C4-2B (cell line): ENCODE results near the gene MRS2.

Experiments used
- H3K27ac ChIP-seq: fragments of 450-650 bp; 2 replicates; pipeline ENCODE4 v1.5.1; 2017
- CTCF ChIP-seq: fragments of 450-650 bp; conservative IDR thresholded peaks from 2 replicates; pipeline ENCODE4 v1.5.1; 2017; ENCODE audit warnings: mild to moderate bottlenecking
- ZFX ChIP-seq: fragments of 450-650 bp; IDR thresholded peaks from 2 replicates; pipeline ENCODE4 v1.6.1; 2017

MRS2 gene

GRCh38 chr6:24385536-24386269, 17.0 kb upstream of the MRS2 start:
- H3K27ac ChIP-seq: no peak overlapping the region
- TF ChIP-seq CTCF: no peak
- TF ChIP-seq ZFX: no peak

- TF ChIP-seq CTCF (no peak), ZFX (no peak)
- no peak overlapping the region for H3K27ac ChIP-seq
Measured at GRCh38 chr6:24387818-24388217, 14.9 kb upstream of the MRS2 start.

GRCh38 chr6:24391208-24391607, 11.5 kb upstream of the MRS2 start:
- H3K27ac ChIP-seq: no peak overlapping the region
- TF ChIP-seq ZFX (no peak), CTCF (no peak)

GRCh38 chr6:24391756-24392405, 10.9 kb upstream of the MRS2 start:
- no peak overlapping the region for H3K27ac ChIP-seq
- TF ChIP-seq CTCF (no peak), ZFX (no peak)

- TF ChIP-seq CTCF (no peak), ZFX (no peak)
- no peak overlapping the region for H3K27ac ChIP-seq
Measured at GRCh38 chr6:24394061-24394779, 8.5 kb upstream of the MRS2 start.

- TF ChIP-seq CTCF (no peak), ZFX (no peak)
- no peak overlapping the region for H3K27ac ChIP-seq
Measured at GRCh38 chr6:24394780-24395437, 7.8 kb upstream of the MRS2 start.
